HEK293 (cell line): ENCODE results near the gene LHX4.

Experiments
- REST ChIP-seq: fragments of 450-650 bp; formaldehyde crosslinking; IDR thresholded peaks from 2 replicates; pipeline ENCODE4 v1.5.1; 2016; ENCODE audit warnings: missing biosample characterization, missing genetic modification characterization
- TCF7L2 ChIP-seq: IDR thresholded peaks from 2 replicates; pipeline ENCODE4 v1.6.1; 2011; ENCODE audit warnings: low read depth, mild to moderate bottlenecking, inconsistent platforms, low read length, moderate library complexity, borderline replicate concordance
- TSHZ1 ChIP-seq: fragments of 450-650 bp; formaldehyde crosslinking; IDR thresholded peaks from 2 replicates; pipeline ENCODE4 v1.5.1; 2016; ENCODE audit warnings: missing biosample characterization, missing genetic modification characterization, borderline replicate concordance
- ZNF112 ChIP-seq: fragments of 450-650 bp; formaldehyde crosslinking; IDR thresholded peaks from 2 replicates; pipeline ENCODE4 v1.5.0; 2017; ENCODE audit warnings: missing biosample characterization, missing genetic modification characterization
- ZNF266 ChIP-seq: fragments of 450-650 bp; formaldehyde crosslinking; IDR thresholded peaks from 2 replicates; pipeline ENCODE4 v1.5.1; 2016; ENCODE audit warnings: missing biosample characterization, missing genetic modification characterization, low read depth
- ZNF404 ChIP-seq: fragments of 450-650 bp; formaldehyde crosslinking; IDR thresholded peaks from 2 replicates; pipeline ENCODE4 v1.5.1; 2017; ENCODE audit warnings: missing biosample characterization, missing genetic modification characterization
- ZNF416 ChIP-seq: fragments of 450-650 bp; formaldehyde crosslinking; IDR thresholded peaks from 2 replicates; pipeline ENCODE4 v1.5.1; 2016; ENCODE audit warnings: missing biosample characterization, missing genetic modification characterization
- ZNF521 ChIP-seq: fragments of 450-650 bp; formaldehyde crosslinking; IDR thresholded peaks from 2 replicates; pipeline ENCODE4 v1.5.1; 2017; ENCODE audit warnings: missing biosample characterization, mild to moderate bottlenecking, missing genetic modification characterization
- ZNF530 ChIP-seq: fragments of 450-650 bp; formaldehyde crosslinking; IDR thresholded peaks from 2 replicates; pipeline ENCODE4 v1.5.1; 2016; ENCODE audit warnings: low read depth, missing biosample characterization, missing genetic modification characterization
- ZNF747 ChIP-seq: fragments of 450-650 bp; formaldehyde crosslinking; IDR thresholded peaks from 2 replicates; pipeline ENCODE4 v1.5.1; 2016; ENCODE audit warnings: missing biosample characterization, missing genetic modification characterization
- TF ChIP-seq, protein P1 (sequence below): fragments of 450-650 bp; formaldehyde crosslinking; IDR thresholded peaks from 2 replicates; pipeline ENCODE4 v1.5.1; 2016; ENCODE audit warnings: missing biosample characterization, missing genetic modification characterization

- TF ChIP-seq, protein P1, sequence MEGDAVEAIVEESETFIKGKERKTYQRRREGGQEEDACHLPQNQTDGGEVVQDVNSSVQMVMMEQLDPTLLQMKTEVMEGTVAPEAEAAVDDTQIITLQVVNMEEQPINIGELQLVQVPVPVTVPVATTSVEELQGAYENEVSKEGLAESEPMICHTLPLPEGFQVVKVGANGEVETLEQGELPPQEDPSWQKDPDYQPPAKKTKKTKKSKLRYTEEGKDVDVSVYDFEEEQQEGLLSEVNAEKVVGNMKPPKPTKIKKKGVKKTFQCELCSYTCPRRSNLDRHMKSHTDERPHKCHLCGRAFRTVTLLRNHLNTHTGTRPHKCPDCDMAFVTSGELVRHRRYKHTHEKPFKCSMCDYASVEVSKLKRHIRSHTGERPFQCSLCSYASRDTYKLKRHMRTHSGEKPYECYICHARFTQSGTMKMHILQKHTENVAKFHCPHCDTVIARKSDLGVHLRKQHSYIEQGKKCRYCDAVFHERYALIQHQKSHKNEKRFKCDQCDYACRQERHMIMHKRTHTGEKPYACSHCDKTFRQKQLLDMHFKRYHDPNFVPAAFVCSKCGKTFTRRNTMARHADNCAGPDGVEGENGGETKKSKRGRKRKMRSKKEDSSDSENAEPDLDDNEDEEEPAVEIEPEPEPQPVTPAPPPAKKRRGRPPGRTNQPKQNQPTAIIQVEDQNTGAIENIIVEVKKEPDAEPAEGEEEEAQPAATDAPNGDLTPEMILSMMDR: no peak
- TF ChIP-seq ZNF266 (no peak), ZNF404 (tag by site-specific recombination) (no peak), ZNF416 (tag by site-specific recombination) (no peak), REST (tag by site-specific recombination) (no peak), ZNF747 (tag by site-specific recombination) (no peak), TCF7L2 (no peak), ZNF112 (tag by site-specific recombination) (no peak), ZNF530 (no peak), ZNF521 (tag by site-specific recombination) (no peak), TSHZ1 (no peak)
Observed at GRCh38 chr1:180250883-180251509, 20.9 kb downstream of the LHX4 start.
